Keratinocyte (primary cell): ENCODE results near the gene ITIH4. TPM values are rescaled to one million over a fixed set of nuclear protein-coding genes. Genes with fewer than 3 reads are reported as not detected.

Experiments
- DNase-seq: peaks from one replicate; pipeline ENCODE4 v3.0.0-alpha.2; 2011; ENCODE audit warnings: low read depth, missing footprints, low spot score
- FAIRE-seq: peaks from 2 replicates; lab custom pipeline; 2011; peaks lifted over from hg19 to GRCh38; lab: Jason Lieb, UNC
- H2AFZ ChIP-seq: 2 replicates; pipeline ENCODE4 v1.6.0; 2012; ENCODE audit warnings: low read length, control low read depth, inconsistent platforms; ENCODE audit not compliant: control insufficient read depth
- H3K27ac ChIP-seq: 2 replicates; pipeline ENCODE4 v1.5.1; 2011; ENCODE audit warnings: low read length; ENCODE audit not compliant: control insufficient read depth, insufficient read depth
- H3K27me3 ChIP-seq: 3 replicates; pipeline ENCODE4 v1.6.0; 2011; ENCODE audit warnings: low read length; ENCODE audit not compliant: control insufficient read depth, insufficient read depth; ENCODE audit errors: extremely low read depth
- H3K36me3 ChIP-seq, 2 experiments: 2 replicates in 1 of 2; 3 replicates in 1 of 2; pipeline ENCODE4 v1.5.1; 2011; ENCODE audit warnings: low read length in 2 of 2, mild to moderate bottlenecking in 1 of 2; ENCODE audit not compliant: control insufficient read depth in 2 of 2, insufficient read depth in 2 of 2; ENCODE audit errors: extremely low read depth in 1 of 2
- H3K4me1 ChIP-seq: 3 replicates; pipeline ENCODE4 v1.5.1; 2011; ENCODE audit warnings: low read length; ENCODE audit not compliant: control insufficient read depth, insufficient read depth; ENCODE audit errors: extremely low read depth
- H3K4me2 ChIP-seq: 3 replicates; pipeline ENCODE4 v1.6.0; 2011; ENCODE audit warnings: low read depth, low read length; ENCODE audit not compliant: control insufficient read depth, insufficient read depth; ENCODE audit errors: extremely low read depth
- H3K4me3 ChIP-seq, 3 experiments: fragments of 200-600 bp in 1 of 3; sonication (generic) in 1 of 3; 2 replicates in 2 of 3; 3 replicates in 1 of 3; pipeline ENCODE4 v1.5.1; 2011 to 2016; ENCODE audit warnings: low read length in 3 of 3, mild to moderate bottlenecking in 3 of 3, control low read depth in 2 of 3, inconsistent platforms in 1 of 3, low read depth in 1 of 3, mixed read lengths in 1 of 3, mixed run types in 1 of 3, moderate library complexity in 1 of 3; ENCODE audit not compliant: control insufficient read depth in 2 of 3, insufficient read depth in 2 of 3; ENCODE audit errors: extremely low read depth in 1 of 3
- H3K79me2 ChIP-seq: 2 replicates; pipeline ENCODE4 v1.6.0; 2012; ENCODE audit warnings: low read length; ENCODE audit not compliant: control insufficient read depth, insufficient read depth
- H3K9ac ChIP-seq: 3 replicates; pipeline ENCODE4 v1.6.0; 2011; ENCODE audit warnings: low read length; ENCODE audit not compliant: control insufficient read depth, insufficient read depth; ENCODE audit errors: extremely low read depth
- H3K9me1 ChIP-seq: 3 replicates; pipeline ENCODE4 v1.6.0; 2011; ENCODE audit warnings: low read length; ENCODE audit not compliant: control insufficient read depth, insufficient read depth; ENCODE audit errors: extremely low read depth
- H3K9me3 ChIP-seq: 2 replicates; pipeline ENCODE4 v1.5.1; 2012; ENCODE audit warnings: low read depth, low read length; ENCODE audit not compliant: control insufficient read depth
- H4K20me1 ChIP-seq: 3 replicates; pipeline ENCODE4 v1.6.0; 2011; ENCODE audit warnings: low read length; ENCODE audit not compliant: control insufficient read depth, insufficient read depth; ENCODE audit errors: extremely low read depth
- CTCF ChIP-seq, 3 experiments: IDR thresholded peaks in 1 of 3; conservative IDR thresholded peaks in 1 of 3; optimal IDR thresholded peaks in 1 of 3; 2 replicates in 2 of 3; 3 replicates in 1 of 3; pipeline versions ENCODE3 to v1.5.1; 2011; ENCODE audit warnings: low read length in 3 of 3, mild to moderate bottlenecking in 3 of 3, moderate library complexity in 2 of 3, control low read depth in 1 of 3, inconsistent platforms in 1 of 3; ENCODE audit not compliant: insufficient read depth in 2 of 3; ENCODE audit errors: extremely low read depth in 1 of 3
- EZH2 ChIP-seq: IDR thresholded peaks from one replicate; pipeline ENCODE4 v1.6.1; 2012; ENCODE audit warnings: inconsistent platforms, mild to moderate bottlenecking, low read length, moderate library complexity
- dilution Hi-C: fragments of 300-500 bp; cut with MboI; formaldehyde crosslinking; loops from one replicate; pipeline ENCODE4 v1.7.0; 2020; ENCODE audit warnings: low sequenced_read_pairs; ENCODE audit not compliant: extremely low pct_ligation_motif_present
- polyA plus RNA-seq, 5 experiments: library from polyadenylated mRNA; depleted of rRNA in 3 of 5; stranded (reverse) in 3 of 5; stranded (forward) in 1 of 5; unstranded in 1 of 5; fragments of >200 nt; gene quantifications; 1 replicate in 1 of 5; 2 replicates in 3 of 5; 3 replicates in 1 of 5; pipeline versions ENCODE4 v1.2.1 to v1.2.3, GENCODE V29; 2011 to 2012; ENCODE audit warnings: missing spikeins in 2 of 5, low read depth in 1 of 5, low replicate concordance in 1 of 5

ITIH4 gene
- polyA plus RNA-seq, 1 donor (not counting 4 experiments of a cell fraction or from before 2014, with no cell fraction given): 1.4 TPM

GRCh38 chr3:52834871-52835501, 4.5 kb upstream of the ITIH4 start, which contains the start of gene MUSTN1:
Gene MUSTN1 (minus strand): TSS chr3:52835019. CDS start chr3:52834948, 71 bp downstream.
- no peak for DNase-seq
- no peak for TF ChIP-seq EZH2
- no peak for TF ChIP-seq CTCF (optimal IDR thresholded peaks at IDR 0.05 in 1 of 3, IDR thresholded peaks at IDR 0.05 in 1 of 3, conservative IDR thresholded peaks at IDR 0.05 in 1 of 3; ENCODE audit: extremely low read depth in 1 of 3, insufficient read depth in 2 of 3, low read length in 3 of 3)
- Histone ChIP-seq H4K20me1 (no peaks in the 10 kb centered on the region), H3K4me1 (peaks cover 15% of the 10 kb centered on the region), H3K9me3 (no peaks in the 10 kb centered on the region), H3K4me2 (no peak within 1 kb of the TSS), H2AFZ (no peak within 1 kb of the TSS), H3K27ac (no peak within 1 kb of the TSS), H3K9ac (no peak within 1 kb of the TSS), H3K79me2 (no peaks in the 10 kb centered on the region), H3K27me3 (no peaks in the 10 kb centered on the region), H3K9me1 (no peaks in the 10 kb centered on the region), H3K36me3 (peaks cover 0 to 1% of the 10 kb centered on the region in 2 experiments), H3K4me3 (no peak within 1 kb of the TSS)
- dilution Hi-C loops: no loop called here
- no peak for FAIRE-seq

- dilution Hi-C loops: no loop called here
- H3K36me3 ChIP-seq: peaks cover 0 to 1% of the 10 kb centered on the region in 2 experiments
- no peak for FAIRE-seq
These were observed 2.7 kb upstream of the ITIH4 start for GRCh38 chr3:52833202-52833601.

More at GRCh38 chr3:52833202-52833601, 2.7 kb upstream of the ITIH4 start:
- no peak for DNase-seq
- Histone ChIP-seq H3K9me3 (no peaks in the 10 kb centered on the region), H2AFZ (no peak overlapping the region), H3K4me3 (no peak overlapping the region), H3K4me2 (no peak overlapping the region), H3K27me3 (no peaks in the 10 kb centered on the region), H3K9me1 (no peaks in the 10 kb centered on the region), H3K79me2 (no peaks in the 10 kb centered on the region), H3K9ac (no peak overlapping the region), H3K4me1 (peaks cover 16% of the 10 kb centered on the region), H3K27ac (no peak overlapping the region), H4K20me1 (no peaks in the 10 kb centered on the region)
- TF ChIP-seq EZH2 (no peak), CTCF (optimal IDR thresholded peaks at IDR 0.05 in 1 of 3, IDR thresholded peaks at IDR 0.05 in 1 of 3, conservative IDR thresholded peaks at IDR 0.05 in 1 of 3; ENCODE audit: extremely low read depth in 1 of 3, insufficient read depth in 2 of 3, low read length in 3 of 3) (no peak)
